Jurkat, Clone E6-1 (cell line): ENCODE results near the gene FGFR3.

Source experiments
- DNase-seq: peaks from one replicate; pipeline ENCODE4 v3.0.0-alpha.2; 2011; ENCODE audit warnings: low read depth, low spot score
- H3K4me3 ChIP-seq: 2 replicates; pipeline ENCODE4 v1.5.1; 2011; ENCODE audit warnings: mild to moderate bottlenecking, low read length, control low read depth, moderate library complexity

The FGFR3 gene

DNA sequence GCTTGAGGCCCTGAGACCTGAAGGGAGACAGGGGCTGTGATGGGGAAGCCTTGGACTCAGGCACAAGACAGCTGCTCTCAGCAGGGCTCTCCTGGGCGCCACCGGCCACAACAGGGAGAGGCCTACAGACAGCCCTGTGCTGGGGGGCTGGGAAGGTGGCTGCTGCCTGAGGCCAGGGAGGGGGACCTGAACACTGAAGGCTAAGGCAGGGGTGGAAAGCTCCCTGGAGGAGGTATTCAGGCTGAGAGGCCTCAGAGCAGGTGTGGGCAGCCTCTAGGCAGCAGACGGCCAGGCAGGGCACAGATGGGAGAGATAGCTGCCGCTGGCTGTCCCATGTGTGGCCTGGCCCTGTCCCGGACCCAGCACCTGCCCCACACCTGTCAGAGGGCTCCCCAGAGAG is 38.8 kb upstream of the FGFR3 start:
- DNase-seq = no peak
- no peak overlapping the region for H3K4me3 ChIP-seq

DNA sequence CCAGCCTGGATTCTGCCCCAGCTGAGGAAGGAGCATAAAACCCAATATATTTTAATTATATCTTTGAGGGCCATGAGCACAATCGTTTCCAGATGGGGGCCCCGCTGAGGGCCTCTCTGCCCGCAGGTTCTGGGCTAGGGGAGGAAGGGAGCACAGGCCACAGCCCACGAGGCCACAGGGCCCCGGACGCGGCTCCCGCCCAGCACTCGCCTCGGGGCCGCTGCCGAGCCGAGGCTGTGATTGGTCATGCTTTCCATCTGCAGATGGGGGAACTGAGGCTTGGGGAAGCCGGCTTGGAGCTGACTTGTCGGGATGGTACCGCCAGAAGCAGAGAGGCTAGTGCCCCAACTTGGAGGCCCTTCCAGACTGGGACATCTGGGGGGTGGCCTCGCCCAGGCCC is 37.8 kb upstream of the FGFR3 start:
- no peak for DNase-seq
- no peak overlapping the region for H3K4me3 ChIP-seq

DNA sequence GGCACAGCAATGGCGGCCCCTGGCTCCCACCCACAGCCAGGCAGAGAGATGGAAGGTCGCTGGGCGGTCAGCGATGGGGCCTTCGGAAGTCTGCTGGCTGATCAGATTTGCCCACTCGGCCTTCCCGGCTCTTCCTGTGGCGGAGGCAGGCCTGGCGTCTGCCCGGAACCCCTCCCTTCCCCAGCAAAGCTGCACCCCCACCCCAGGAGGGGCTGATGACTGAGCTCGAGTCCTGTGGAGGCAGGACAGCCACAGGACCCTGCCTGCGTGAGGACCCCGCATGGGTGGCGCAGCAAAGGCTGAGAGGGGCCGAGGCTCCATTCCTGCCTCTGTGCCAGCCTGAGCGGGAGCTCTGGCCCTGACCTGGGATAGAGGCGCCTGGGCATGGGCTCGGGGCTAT is 37.0 kb upstream of the FGFR3 start:
- no peak for DNase-seq

DNA sequence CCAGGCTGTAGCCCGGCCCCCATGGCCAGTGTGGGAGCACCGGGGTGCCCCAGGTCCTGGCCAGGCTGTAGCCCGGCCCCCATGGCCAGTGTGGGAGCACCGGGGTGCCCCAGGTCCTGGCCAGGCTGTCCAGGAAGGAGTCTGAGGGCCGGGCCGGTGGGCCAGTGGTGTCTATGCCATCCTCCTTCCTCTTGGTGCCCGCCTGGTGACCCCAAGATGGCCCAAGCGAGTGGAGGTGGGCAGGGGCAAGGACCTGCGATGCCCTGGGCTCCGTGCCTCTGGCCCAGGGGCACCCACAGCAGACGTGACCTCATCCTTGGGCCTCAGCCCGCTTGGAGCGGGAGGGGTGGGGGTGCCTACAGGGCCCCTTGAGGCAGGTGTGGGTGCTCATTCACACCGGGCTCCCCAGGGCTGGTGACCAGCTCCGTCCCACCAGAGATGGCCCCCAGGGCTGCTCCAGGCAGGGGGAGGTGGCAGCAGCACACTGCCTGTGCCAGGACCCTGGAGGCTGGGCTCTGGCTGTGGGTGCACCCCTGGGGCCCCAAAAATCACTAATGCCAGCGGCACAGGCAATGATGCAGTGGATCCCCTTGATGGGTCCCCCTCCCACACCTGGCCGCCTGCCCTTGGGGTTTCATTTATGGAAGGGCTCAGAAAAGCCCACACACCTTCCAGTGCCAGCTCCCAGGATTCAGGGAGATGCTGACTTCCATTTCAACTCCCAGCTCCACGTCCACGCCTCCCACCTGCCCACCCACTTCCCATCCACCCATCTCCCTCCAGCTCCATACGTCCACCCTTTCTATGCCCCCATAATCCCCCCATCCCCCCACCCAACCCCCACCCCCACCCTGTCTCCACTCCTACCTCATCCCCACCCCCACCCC is 36.0 kb upstream of the FGFR3 start:
- no peak for DNase-seq

More for the DNA sequence above, 37.0 kb upstream of the FGFR3 start:
- no peak overlapping the region for H3K4me3 ChIP-seq

DNA sequence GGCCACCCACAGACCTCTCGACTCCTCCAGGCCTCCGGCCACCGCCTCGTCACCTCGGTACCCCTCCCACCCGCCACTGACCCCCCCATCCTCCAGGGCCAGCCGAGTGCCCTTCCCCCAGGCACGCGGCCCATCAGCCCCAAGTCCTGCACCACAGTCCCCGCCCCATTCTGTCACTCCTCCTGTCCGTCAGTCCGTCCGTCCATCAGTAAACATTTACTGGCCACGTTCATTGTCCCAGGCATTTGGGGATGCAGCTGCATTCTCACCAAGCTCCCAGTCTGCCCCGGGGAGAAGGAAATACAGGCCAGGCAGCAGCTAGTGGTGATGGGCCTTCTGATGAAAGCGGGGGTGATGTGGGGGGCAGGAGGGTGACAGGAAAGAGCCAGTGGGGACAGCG is 35.3 kb upstream of the FGFR3 start:
- H3K4me3 ChIP-seq = no peak overlapping the region
- no peak for DNase-seq

More for the DNA sequence above, 36.0 kb upstream of the FGFR3 start:
- no peak overlapping the region for H3K4me3 ChIP-seq

DNA sequence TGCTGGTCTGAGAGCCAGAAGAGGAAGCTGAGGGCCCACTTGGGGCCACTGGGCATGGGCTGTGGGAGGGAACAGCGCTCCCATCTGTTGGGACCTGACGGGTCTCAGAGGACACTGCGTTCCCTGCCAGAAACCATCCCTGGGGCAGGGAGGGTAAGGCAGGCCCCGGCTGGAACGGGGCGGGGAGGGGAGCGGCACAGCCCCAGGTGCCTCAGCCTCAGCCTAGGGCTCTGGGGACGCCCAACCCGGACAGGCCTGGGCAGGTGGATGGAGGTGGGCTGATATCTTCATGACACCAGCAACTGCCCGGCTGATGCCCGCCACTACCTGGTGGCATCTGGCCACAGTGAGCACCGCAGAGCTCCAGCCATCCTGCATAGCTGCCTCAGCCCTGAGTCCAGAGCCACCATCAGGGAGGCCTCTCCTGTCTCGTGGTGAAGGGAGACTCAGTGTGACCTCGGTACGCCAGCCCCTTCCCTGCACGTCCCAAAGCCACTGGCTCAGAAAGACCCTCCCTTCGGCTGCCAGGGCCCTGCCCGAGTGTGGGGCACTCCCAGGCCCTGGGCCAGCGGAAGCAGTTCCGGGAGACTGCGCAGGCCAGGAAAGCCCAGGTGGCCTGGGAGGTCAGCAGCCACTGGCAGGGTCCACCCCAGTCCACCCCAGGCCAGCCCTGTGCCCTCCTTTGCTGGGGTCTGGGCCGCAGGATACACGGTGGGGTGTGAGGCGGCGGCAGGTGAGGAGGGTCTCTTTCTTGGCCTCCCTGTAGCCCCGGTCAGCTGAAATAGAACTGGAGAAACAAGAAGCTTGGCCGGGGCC is 34.6 kb upstream of the FGFR3 start:
- DNase-seq = no peak

DNA sequence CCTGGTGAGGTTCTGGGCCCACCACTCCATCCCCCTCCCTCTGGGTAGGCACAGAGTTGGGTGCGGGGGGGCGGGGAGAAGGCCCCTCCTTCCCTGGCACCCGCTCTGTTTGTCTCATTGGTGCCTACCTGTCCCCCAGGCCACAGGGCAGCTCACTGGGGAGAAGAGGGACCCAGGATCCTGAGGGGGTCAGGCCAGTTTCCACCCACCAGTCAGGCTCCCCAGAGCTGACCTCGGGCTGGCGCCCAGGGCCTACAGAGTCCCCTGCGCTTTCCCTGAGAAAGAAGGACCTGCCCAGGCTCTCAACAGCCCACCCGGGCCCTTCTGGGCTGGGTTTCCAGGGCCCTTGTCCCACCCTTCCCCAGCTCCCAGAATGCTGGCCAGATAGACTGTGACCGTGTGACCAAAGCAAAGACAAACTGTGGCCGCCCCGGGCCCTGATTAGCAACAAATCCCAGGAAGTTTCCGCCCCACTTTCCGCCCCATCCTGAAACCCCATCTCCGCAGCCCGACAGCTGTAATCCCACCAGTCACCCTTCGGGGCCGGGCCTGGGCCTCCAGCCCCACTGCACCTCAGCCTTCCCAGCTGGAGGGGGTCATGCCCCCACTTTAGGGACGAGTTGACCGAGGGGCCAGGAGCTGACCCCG is 33.8 kb upstream of the FGFR3 start:
- H3K4me3 ChIP-seq = no peak overlapping the region

More for the DNA sequence above, 34.6 kb upstream of the FGFR3 start:
- H3K4me3 ChIP-seq = no peak overlapping the region

DNA sequence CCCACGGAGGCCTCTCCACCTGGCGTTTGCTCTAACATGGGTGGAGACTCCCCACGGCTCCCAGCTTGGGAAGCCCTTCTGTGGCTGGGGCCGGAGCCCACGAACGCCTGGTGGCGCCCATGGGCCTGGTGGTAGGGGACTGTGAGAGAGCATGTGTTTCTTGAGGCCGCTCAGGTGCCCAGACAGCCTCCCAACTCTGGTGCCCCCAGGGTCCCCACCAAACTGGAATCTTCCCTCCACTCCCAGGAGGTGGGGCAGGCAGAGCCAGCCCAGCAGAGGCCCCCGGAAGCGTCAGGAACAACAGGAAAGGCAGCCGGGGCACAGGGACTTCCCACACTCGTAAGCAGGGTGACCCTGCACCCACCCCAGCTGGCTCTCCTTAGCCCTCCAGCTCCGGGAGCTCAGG is 33.3 kb upstream of the FGFR3 start:
- DNase-seq = no peak
- H3K4me3 ChIP-seq = no peak overlapping the region

More for the DNA sequence above, 33.8 kb upstream of the FGFR3 start:
- DNase-seq = no peak

DNA sequence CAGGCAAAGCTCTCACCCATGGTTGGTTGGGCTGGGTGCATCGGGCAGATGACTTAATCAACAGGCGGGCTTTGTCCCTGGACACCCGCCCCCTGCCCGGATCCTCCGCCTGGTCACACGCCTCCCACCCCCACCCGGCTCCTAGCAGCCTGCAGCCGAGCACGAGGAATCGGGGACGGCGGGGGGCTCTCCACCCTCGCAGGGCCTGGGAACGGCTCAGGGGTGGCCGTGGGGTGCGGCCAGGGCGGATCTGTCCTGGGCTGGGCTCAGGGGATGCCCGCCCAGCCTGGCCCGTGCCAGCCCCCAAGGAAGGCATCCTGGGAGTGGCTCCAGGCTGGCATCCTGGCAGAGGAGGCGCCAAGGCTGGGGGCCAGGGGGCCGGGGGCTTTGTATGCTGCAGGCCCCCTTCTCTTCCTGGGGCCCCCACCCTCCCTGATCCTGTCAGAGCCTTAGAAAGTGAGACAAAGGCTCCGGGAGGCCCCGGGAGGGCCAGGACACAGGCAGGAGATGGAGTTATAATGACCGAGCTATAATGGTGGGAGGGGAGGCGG is 32.5 kb upstream of the FGFR3 start:
- DNase-seq = no peak
- no peak overlapping the region for H3K4me3 ChIP-seq

DNA sequence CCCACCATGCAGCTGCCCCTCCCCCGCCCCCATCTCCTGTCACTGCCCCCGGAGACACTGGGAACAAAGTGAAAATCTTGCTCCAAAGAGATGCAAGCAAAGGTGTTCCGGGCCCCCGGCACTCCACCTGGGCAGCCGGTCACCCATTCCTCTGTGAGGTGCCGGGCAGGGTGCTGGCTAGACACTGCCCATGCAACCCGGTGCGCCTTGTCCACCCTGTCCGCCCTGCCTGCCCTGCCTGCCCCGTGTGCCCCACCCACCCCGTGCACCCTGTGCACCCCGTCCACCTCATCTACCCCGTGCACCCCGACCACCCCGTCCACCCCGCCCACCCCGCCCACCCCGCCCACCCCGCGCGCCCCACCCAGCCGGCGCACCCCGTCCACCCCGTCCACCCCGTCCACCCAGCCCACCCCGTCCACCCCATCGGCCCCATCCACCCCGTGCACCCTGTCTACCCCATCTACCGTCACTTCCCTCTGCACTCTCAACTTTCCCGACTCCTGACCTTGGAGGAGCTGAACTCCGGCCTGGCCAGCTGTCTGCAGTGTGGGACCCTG is 31.9 kb upstream of the FGFR3 start:
- no peak overlapping the region for H3K4me3 ChIP-seq
- no peak for DNase-seq

DNA sequence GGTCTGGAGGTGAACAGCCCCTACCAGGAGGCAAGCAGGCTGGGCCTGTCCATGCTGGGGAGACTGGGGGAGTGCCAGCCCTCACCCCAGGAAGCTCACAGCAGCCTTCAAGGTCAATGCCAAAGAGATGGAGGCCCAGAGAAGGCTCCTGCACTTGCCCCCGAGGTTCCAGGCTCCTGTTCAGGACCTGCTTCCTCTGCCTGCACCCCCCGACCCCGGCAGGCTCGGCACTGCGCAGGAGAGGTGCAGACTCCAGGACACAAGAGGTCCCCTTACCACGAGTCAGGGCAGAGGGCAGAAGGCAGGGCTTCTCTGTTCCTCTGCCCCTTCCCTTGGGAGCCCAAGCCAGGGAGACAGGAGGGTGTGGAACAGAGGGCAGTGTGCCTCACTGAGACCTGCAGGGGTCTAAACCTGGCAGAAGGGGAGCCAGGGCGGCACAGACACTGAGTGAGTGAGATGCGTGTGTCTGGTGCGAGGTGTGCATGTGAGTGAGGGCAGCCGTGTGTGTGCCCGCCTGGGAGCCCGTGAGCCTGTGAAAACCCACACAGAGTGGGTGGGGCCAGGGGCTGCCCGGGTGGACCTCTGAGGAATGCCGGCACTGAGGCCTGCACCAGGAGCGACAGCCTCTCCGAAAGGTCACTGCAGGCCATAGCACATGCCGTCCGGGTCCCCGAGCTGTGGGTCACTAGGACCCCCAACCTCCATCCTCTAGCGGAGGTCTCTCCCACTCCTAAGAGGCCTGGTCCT is 30.7 kb upstream of the FGFR3 start:
- no peak for DNase-seq
- H3K4me3 ChIP-seq = no peak overlapping the region

DNA sequence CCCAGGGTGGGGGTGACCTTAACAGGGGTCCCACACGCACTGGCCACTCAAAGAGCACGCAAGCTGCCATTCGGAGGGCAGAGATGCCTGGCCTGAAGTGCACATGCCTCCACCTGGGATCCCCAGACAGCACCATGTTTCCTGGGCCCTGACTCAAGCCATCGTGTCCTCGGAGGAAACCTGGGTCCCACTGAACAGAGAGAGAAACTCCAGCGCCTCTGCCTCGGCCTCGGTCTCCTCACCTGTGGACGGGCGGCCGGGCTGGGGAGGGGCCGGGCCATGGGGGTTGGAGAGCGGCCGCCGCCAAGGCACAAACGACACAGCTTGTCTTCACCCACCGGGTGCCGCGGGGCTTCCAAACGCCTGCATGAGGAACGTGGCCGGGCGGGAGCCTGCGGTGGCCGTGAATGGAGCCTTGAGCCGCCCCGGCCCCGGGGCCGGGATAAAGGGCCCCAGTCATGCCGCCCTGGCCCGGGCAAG is 30.0 kb upstream of the FGFR3 start:
- no peak for DNase-seq
- H3K4me3 ChIP-seq = no peak overlapping the region

DNA sequence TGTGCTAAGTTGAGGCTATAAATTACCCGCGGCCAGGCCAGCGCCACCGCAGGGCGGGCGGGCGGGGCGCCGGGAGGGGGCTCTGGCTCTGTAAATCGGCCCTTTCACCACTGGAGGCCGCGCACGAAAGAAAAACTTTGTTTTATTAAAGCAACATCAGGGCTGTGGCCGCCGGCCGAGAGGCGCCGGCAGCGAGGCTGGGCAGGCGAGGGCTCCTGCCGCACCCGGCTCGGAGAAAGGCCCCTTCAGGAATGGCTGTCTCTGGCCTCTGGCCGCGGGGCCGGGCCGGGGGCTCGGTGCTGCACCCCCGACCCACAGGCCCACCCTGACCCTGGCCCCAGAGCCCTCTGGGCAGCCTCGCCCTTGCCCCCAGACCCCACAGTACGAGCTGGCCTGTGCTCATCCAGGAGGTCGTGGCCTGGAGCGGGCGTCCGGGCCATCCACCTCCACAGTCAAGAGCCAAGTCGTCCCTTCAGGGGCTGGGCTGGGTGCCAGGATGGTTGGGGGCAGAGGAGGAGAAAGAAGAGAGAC is 29.5 kb upstream of the FGFR3 start:
- no peak overlapping the region for H3K4me3 ChIP-seq

DNA sequence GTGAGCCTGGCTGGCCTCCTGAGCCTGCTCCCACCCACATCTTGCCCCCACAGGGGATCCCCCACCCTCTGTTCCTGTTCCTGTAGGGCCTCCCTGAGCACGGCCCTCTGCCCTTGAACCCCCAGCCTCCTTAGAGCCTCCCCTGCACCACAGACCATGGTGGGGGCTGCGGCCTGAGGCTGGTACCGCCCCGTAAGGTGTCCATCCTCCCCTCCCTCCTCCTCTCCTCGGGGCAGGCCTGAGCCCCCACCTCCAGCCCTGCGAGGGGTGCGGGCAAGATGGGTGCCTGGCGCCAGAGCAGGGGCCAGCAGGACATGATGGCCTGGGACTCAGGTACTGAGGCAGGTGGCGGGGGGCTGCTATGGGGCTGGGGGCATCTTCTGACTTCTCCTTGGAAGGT is 28.4 kb upstream of the FGFR3 start:
- no peak for DNase-seq
- no peak overlapping the region for H3K4me3 ChIP-seq

More for the DNA sequence above, 29.5 kb upstream of the FGFR3 start:
- no peak for DNase-seq

DNA sequence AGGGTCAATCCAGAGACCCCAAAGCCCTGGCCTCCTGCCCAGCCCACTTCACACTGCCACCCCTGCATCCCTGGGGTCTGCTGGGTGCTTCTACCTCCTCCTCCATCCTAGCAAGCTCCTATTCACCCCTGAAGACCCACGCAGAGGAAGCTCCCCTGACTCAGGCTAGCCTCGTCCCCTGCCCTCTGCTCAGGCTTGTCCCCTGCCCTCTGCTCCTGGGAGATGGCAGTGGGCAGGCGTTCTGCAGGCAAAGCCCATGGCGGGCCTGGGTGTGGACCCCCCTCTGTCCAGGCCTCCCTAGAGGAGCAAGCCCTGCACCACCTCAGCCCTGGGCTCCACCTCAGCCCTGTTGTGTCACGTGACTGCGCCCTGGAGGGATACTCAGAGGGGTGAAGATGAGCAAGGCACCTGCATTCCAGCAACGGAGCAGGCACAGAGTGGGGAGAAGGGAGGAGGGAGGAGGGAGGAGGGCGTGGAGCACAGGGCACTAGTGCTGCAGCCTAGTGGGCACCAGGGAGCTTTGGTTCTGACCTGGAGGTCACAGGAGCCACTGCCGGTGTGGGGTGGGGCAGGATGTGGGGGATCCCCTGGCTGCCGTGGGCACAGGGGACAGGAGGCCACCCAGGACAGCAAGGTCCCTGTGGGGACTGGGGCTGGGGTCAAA is 27.6 kb upstream of the FGFR3 start:
- DNase-seq = no peak
- H3K4me3 ChIP-seq = no peak overlapping the region

DNA sequence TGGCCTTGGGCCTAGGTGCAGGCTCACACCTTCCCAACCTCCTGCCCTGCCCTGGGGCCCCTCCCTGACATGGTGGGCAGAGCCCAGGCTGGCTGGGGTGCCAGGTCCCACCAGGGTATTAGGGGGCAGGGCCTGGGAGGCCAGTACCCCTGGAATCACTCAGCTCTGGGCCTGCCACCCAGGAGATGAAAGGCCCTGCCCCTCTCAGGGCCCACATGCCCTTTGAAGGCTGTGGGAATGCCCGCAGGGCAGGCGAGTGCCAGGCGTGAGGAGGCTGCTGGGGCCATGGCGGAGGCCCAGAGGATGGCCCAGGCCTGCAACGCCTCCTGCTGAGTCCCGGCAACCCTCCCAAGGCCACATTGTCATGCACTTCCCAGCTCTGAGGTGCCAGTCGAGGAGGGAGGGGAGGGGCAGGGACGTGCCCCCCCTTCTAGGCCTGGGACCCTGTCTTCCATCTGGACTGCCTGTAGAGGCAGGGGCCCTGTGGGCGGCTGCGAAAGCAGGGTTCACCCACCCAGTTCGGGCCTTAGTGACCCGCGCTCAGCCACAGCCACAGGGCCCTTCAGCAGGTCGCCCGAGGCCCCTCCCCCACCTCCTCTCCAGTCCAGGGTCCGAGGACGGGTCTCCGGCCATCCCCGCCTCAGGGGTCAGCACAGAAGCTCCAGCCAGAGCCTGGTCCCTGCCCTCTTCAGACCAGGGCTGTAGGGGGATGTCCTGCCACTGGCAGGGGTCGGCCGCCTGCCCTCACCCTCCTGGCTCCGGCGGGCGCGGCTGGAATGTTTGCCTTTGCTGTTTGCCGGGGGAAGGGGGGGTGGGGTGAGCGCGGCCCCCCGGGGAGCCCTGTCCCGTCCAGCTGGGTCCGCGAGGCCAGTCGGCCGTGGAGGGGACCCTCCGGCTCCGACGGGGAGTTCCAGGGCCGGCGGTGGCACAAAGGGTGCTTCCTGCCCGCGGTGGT is 26.7 kb upstream of the FGFR3 start:
- no peak for DNase-seq
- H3K4me3 ChIP-seq = no peak overlapping the region
